ENCODE measurements around the gene TDRKH. TPM values are rescaled to one million over a fixed set of nuclear protein-coding genes. Genes with fewer than 3 reads are reported as not detected.

TDRKH gene
- total and polyA plus RNA-seq, 2 of the 13 experiments (the other 11 are each of a cell fraction or from before 2014, with no cell fraction given), result 3.9 to 5.4 TPM

GRCh38 chr1:151801310-151801820 lies 11.1 kb upstream of the TDRKH start:
- Histone ChIP-seq H4K20me1 (ENCODE audit: insufficient read depth, low read length) (no peaks in the 10 kb centered on the region), H3K9me3 (ENCODE audit: low read length) (no peaks in the 10 kb centered on the region), H3K36me3 (replicated peaks in 1 of 2; ENCODE audit: control insufficient read depth in 1 of 2, insufficient read depth in 2 of 2, low read length in 2 of 2) (no peaks in the 10 kb centered on the region), H3K4me1 (ENCODE audit: insufficient read depth, low read length) (no peaks in the 10 kb centered on the region), H3K27me3 (ENCODE audit: control insufficient read depth in 1 of 2, insufficient read depth in 2 of 2, low read length in 2 of 2) (peaks cover 0 to 3% of the 10 kb centered on the region in 2 experiments; a peak in 3 of 5 replicates), H2AFZ (ENCODE audit: low read length) (no peak overlapping the region), H3K79me2 (ENCODE audit: insufficient read depth, low read length) (no peaks in the 10 kb centered on the region), H3K9ac (ENCODE audit: insufficient read depth, low read depth, low read length) (no peak overlapping the region), H3K4me3 (replicated peaks in 1 of 3; ENCODE audit: insufficient read depth in 1 of 3, low read depth in 2 of 3, low read length in 3 of 3) (no peak overlapping the region), H3K27ac (ENCODE audit: extremely low read length, insufficient read depth, low read length) (no peak overlapping the region), H3K4me2 (ENCODE audit: low read depth, low read length) (no peak overlapping the region; the same call in 1 of the 2 replicates)
- ChIA-PET CTCF (ENCODE audit: low intra/inter-chr PET ratio, low total read pairs) (no interaction called here), POLR2A (interaction anchor here (1.1 to 1.6 kb wide), 2 partner anchors 11 to 38 kb away, joined by 3 to 5 read pairs; partner anchors contain the start of genes C2CD4D and TDRKH)
- BruUV-seq (replicated peaks), result no TSS peak
- intact Hi-C loops (cut with micrococcal nuclease; ENCODE audit: unreplicated experiment) (no loop called here), in situ Hi-C loops (cut with HindIII; ENCODE audit: extremely low pct_ligation_motif_present, low pct_unique_long_range_greater_than_20kb) (no loop called here)
- 75% methylated on average over 9 of the region's 12 CpGs for WGBS (ENCODE audit: low lambda C conversion rate)
- DNase-seq (ENCODE audit: low spot score) (no peak), FAIRE-seq (no peak), ATAC-seq (no peak)
- TF ChIP-seq GABPB1 (CRISPR knock-in tag; IDR thresholded peaks at IDR 0.05), result no peak
- TF ChIP-seq HMGXB4 (CRISPR knock-in tag; IDR thresholded peaks at IDR 0.05; ENCODE audit: borderline replicate concordance in 1 of 2, low read depth in 1 of 2), result no peak
- TF ChIP-seq ZSCAN31 (CRISPR knock-in tag; IDR thresholded peaks at IDR 0.05; ENCODE audit: low read depth), result no peak
- no peak for TF ChIP-seq CBFB (CRISPR knock-in tag; IDR thresholded peaks at IDR 0.05)
- TF ChIP-seq ZNF484 (CRISPR knock-in tag; IDR thresholded peaks at IDR 0.05; ENCODE audit: borderline replicate concordance, low read depth), result no peak
- TF ChIP-seq ZNF790 (CRISPR knock-in tag; IDR thresholded peaks at IDR 0.05; ENCODE audit: borderline replicate concordance), result no peak
- TF ChIP-seq ZNF33B (CRISPR knock-in tag; IDR thresholded peaks at IDR 0.05), result no peak
- TF ChIP-seq ZNF101 (CRISPR knock-in tag; IDR thresholded peaks at IDR 0.05; ENCODE audit: borderline replicate concordance, low read depth), result no peak
- no peak for TF ChIP-seq ZNF678 (CRISPR knock-in tag; IDR thresholded peaks at IDR 0.05)
- no peak for TF ChIP-seq ZSCAN25 (CRISPR knock-in tag; IDR thresholded peaks at IDR 0.05)
- no peak for TF ChIP-seq ZFP41 (CRISPR knock-in tag; IDR thresholded peaks at IDR 0.05; ENCODE audit: borderline replicate concordance)
- TF ChIP-seq DBP (CRISPR knock-in tag; IDR thresholded peaks at IDR 0.05; ENCODE audit: not compliant biosample characterization), result no peak
- TF ChIP-seq ZBTB8A (CRISPR knock-in tag; IDR thresholded peaks at IDR 0.05; ENCODE audit: borderline replicate concordance, low read depth), result no peak
- TF ChIP-seq POLR2AphosphoS5 (IDR thresholded peaks at IDR 0.05; ENCODE audit: low read depth, low read length), result no peak
- TF ChIP-seq YEATS4 (CRISPR knock-in tag; IDR thresholded peaks at IDR 0.05; ENCODE audit: borderline replicate concordance), result no peak
- TF ChIP-seq ZHX2 (IDR thresholded peaks at IDR 0.05; ENCODE audit: low read depth), result no peak
- TF ChIP-seq ZHX2 (CRISPR knock-in tag; IDR thresholded peaks at IDR 0.05; ENCODE audit: borderline replicate concordance), result no peak
